Calu3 (cell line): ENCODE measurements around the gene HEPH. TPM values are rescaled to one million over a fixed set of nuclear protein-coding genes. Genes with fewer than 3 reads are reported as not detected.
"Not testable (repeated sequence)": the region's sequence is repeated elsewhere in the genome, so short reads cannot be mapped to it uniquely, and the experiment has no call there.

Source experiments
- Bru-seq: library from RNA; stranded (reverse); fragments of 400-500 nt; gene quantifications from one replicate; lab custom pipeline; 2021; lab: Mats Ljungman, UMichigan
- BruChase-seq, 2 experiments: library from RNA; stranded (reverse); fragments of 400-500 nt; gene quantifications; one replicate each; lab custom pipeline; 2021; lab: Mats Ljungman, UMichigan
- BruUV-seq: library from RNA; stranded (reverse); fragments of 400-500 nt; replicated peaks from 2 replicates; lab custom pipeline; 2021; lab: Mats Ljungman, UMichigan
- CTCF ChIA-PET: fragments of 300-600 bp; sonication (Branson Sonifier 250); formaldehyde crosslinking; loops from one replicate; lab custom pipeline; 2022; ENCODE audit warnings: antibody characterized with exemption; lab: Charles Lee
- DNase-seq: peaks from one replicate; pipeline ENCODE4 v3.0.0; 2022
- H3K27ac Mint-ChIP-seq: one replicate; pipeline ENCODE4 v1.8.0; 2022; ENCODE audit warnings: mixed read lengths; ENCODE audit not compliant: unreplicated experiment
- H3K27me3 Mint-ChIP-seq: one replicate; pipeline ENCODE4 v1.8.0; 2022; ENCODE audit warnings: mixed read lengths; ENCODE audit not compliant: unreplicated experiment
- H3K36me3 Mint-ChIP-seq: one replicate; pipeline ENCODE4 v1.8.0; 2022; ENCODE audit warnings: mild to moderate bottlenecking, moderate library complexity, mixed read lengths; ENCODE audit not compliant: insufficient read depth, unreplicated experiment
- H3K4me1 Mint-ChIP-seq: one replicate; pipeline ENCODE4 v1.8.0; 2022; ENCODE audit warnings: mild to moderate bottlenecking, low read depth, mixed read lengths; ENCODE audit not compliant: unreplicated experiment
- H3K4me3 Mint-ChIP-seq: one replicate; pipeline ENCODE4 v1.8.0; 2022; ENCODE audit warnings: mild to moderate bottlenecking, low read depth, moderate library complexity, mixed read lengths; ENCODE audit not compliant: unreplicated experiment
- H3K9me3 Mint-ChIP-seq: one replicate; pipeline ENCODE4 v1.8.0; 2022; ENCODE audit warnings: low read depth, mixed read lengths; ENCODE audit not compliant: unreplicated experiment
- CTCF ChIP-seq: fragments of 200-600 bp; IDR thresholded peaks from one replicate; pipeline ENCODE4 v1.8.0; 2022; ENCODE audit warnings: antibody characterized with exemption; ENCODE audit not compliant: unreplicated experiment
- intact Hi-C: fragments of 100-400 bp; cut with micrococcal nuclease; formaldehyde crosslinking; loops from one replicate; pipeline ENCODE4 v1.10.0; 2022; ENCODE audit not compliant: unreplicated experiment
- long read RNA-seq: library from polyadenylated mRNA; stranded (forward); transcript quantifications from one replicate; pipeline ENCODE4 v2.0.0, GENCODE V29; 2022
- total RNA-seq: library from RNA; stranded (reverse); gene quantifications from 2 replicates; pipeline ENCODE4 v1.2.3, GENCODE V29; 2022

Gene HEPH
- total RNA-seq = not detected in 2 replicates
- Bru-seq, nascent RNA = percentile 9 among the genes with signal in this experiment
- BruChase-seq, experiment 1, labeled RNA remaining after a 6-hour chase = percentile 3 among the genes with signal in this experiment
- percentile 9 among the genes with signal in this experiment for BruChase-seq, experiment 2, labeled RNA remaining after a 2-hour chase
- long read RNA-seq = 0 reads

GRCh38 chrX:66163849-66164411, at the start of gene HEPH:
Gene HEPH, plus strand, starts transcription at chrX:66164247. Its CDS starts 6,324 bp downstream, at chrX:66170571.
- CTCF ChIA-PET = no interaction called here
- Mint-ChIP-seq H3K27me3 (no peaks in the 10 kb centered on the region), H3K9me3 (peaks cover 12% of the 10 kb centered on the region), H3K36me3 (no peaks in the 10 kb centered on the region), H3K4me1 (no peaks in the 10 kb centered on the region), H3K4me3 (no peak within 1 kb of the TSS), H3K27ac (no peak within 1 kb of the TSS)
- no peak for DNase-seq
- no peak for TF ChIP-seq CTCF
- intact Hi-C loops = no loop called here
- BruUV-seq = no TSS peak

- intact Hi-C loops, H3K4me3 Mint-ChIP-seq, H3K27ac Mint-ChIP-seq, BruUV-seq, H3K36me3 Mint-ChIP-seq, DNase-seq, H3K27me3 Mint-ChIP-seq, CTCF ChIA-PET, H3K4me1 Mint-ChIP-seq: not testable (repeated sequence)
- H3K9me3 Mint-ChIP-seq = peaks cover 10% of the 10 kb centered on the region
These were observed 45.3 kb upstream of the HEPH start for GRCh38 chrX:66118722-66119121.

GRCh38 chrX:66121354-66121753, 42.7 kb upstream of the HEPH start:
- H3K27ac Mint-ChIP-seq, DNase-seq, H3K36me3 Mint-ChIP-seq, H3K4me3 Mint-ChIP-seq, intact Hi-C loops, H3K27me3 Mint-ChIP-seq, H3K4me1 Mint-ChIP-seq, CTCF ChIA-PET, BruUV-seq: not testable (repeated sequence)
- H3K9me3 Mint-ChIP-seq = peaks cover 17% of the 10 kb centered on the region

GRCh38 chrX:66126662-66127061, 37.4 kb upstream of the HEPH start:
- peaks cover 14% of the 10 kb centered on the region for H3K9me3 Mint-ChIP-seq
- H3K27ac Mint-ChIP-seq = no peak overlapping the region
- H3K4me3 Mint-ChIP-seq = no peak overlapping the region
- H3K4me1 Mint-ChIP-seq = no peaks in the 10 kb centered on the region
- intact Hi-C loops = no loop called here
- no TSS peak for BruUV-seq
- no peak for DNase-seq
- CTCF ChIA-PET = no interaction called here
- no peaks in the 10 kb centered on the region for H3K36me3 Mint-ChIP-seq
- no peaks in the 10 kb centered on the region for H3K27me3 Mint-ChIP-seq
- no peak for TF ChIP-seq CTCF

GRCh38 chrX:66130469-66130868, 33.6 kb upstream of the HEPH start:
- Mint-ChIP-seq H3K9me3 (peaks cover 5% of the 10 kb centered on the region), H3K36me3 (no peaks in the 10 kb centered on the region), H3K27me3 (no peaks in the 10 kb centered on the region), H3K27ac (no peak overlapping the region), H3K4me3 (no peak overlapping the region), H3K4me1 (no peaks in the 10 kb centered on the region)
- BruUV-seq = no TSS peak
- intact Hi-C loops = no loop called here
- no peak for TF ChIP-seq CTCF
- DNase-seq = no peak
- CTCF ChIA-PET = no interaction called here

GRCh38 chrX:66135284-66135683, 28.8 kb upstream of the HEPH start:
- CTCF ChIA-PET, H3K4me1 Mint-ChIP-seq, H3K27ac Mint-ChIP-seq, intact Hi-C loops, H3K36me3 Mint-ChIP-seq, DNase-seq, BruUV-seq, H3K9me3 Mint-ChIP-seq, H3K4me3 Mint-ChIP-seq, H3K27me3 Mint-ChIP-seq: not testable (repeated sequence)
